Kidney glomerular epithelial cell (primary cell): Measurements from ENCODE around the gene SNN.

ENCODE experiments used
- DNase-seq: peaks from one replicate; lab custom pipeline; 2025; lab: John Stamatoyannopoulos, UW

SNN gene

DNA sequence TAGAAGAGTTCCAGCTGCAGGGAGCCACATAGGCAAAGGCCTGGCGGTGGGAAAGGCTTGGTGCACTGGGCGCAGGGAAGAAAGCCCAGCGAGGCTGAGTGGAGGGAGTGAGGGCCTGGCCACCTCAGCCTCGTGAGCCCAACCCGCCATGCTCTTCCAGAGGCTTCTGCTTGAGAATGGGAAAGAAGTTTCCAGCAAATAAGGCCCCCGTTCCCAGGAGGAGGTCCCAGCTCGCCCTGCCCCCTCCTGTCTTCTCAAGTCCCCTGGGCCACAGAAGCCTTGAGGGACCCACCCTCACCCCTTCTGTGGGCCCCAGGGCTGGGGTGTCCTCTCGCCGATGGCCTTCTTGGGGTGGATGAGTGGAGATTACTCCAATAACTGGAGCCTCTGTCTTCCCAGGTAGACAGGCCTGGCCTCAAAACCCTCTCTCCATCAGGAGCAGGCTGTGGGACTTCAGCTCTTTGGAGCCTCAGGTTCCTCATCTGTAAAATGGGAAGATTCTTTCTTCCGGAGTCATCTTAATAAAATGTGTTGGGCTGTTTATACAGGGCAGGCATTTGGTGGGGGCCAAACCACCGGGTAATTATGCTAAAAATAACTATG, 933 bp upstream of the SNN start:
- no peak for DNase-seq

- DNase-seq = no peak
Observed at GRCh38 chr16:11668623-11669379, 546 bp downstream of the SNN start.

GRCh38 chr16:11669380-11670146, 1.3 kb downstream of the SNN start:
- peak; percentile 2 for DNase-seq

DNA sequence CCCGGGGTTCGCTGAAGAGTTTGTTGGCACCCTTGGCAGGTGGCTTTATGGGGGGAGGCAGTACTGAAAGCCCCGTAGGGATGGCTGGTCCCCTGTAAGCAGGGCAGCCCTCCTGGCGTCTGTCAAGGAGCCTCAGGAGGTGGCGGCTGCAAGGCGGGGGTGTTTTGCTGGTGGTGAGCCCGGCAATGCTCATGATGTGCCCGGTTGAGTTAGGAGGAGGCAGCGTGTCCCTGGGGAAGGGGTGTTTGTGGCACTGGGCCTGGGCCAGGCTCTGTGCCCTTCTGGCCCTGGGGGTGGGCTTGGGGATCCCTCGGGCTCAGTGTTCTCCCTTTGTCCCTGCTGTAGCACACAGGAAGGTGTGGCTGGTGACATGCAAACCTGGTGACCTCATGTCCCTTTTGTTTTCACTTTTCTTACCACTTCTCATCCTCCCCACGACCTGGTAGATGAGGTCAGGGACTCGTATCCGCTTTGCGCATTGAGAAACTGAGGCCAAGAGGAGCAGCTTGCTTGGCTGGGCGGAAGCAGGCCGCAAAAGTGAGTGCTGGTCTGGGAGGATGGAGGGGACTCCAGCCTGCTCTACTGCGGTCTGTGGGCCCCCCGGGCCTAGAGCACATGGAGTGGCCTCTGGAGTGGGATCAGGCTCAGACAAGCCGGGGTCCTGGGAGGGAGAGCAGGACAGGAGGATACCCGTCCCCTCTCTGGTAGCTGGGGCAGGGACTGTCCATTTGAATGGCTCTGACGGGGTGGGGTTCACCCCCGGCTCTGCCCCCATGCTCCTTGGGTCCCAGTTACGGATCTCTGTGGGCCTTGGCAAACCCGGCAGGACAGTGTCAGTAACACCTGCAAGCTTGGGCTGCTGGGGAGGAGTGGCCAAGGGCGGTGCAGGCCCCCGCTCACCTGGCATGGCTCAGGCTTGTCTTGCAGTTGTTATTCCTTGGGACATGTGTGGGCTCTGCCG, 2.2 kb downstream of the SNN start:
- no peak for DNase-seq

- DNase-seq = no peak
Observed at GRCh38 chr16:11671271-11671670, 3.0 kb downstream of the SNN start.

DNA sequence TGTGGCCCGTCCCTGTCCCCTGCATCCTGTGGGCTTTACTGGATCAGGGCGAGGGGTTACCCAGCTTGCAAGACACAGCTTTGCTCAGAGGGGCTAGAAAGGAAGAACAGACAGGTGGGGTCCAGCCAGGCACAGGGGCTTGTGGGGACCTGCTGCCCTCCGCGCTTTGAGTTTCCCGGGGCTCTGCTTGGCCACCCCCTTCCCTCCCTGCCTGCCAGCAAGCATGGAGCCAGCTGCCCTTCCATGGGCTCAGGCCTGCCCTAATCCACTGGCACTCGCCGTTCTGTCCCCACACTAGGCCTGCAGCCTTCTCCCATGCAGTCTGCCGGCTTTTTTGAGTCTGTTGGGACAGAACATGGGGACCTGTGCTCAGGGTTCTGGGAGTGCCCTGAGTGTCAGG, 3.4 kb downstream of the SNN start:
- DNase-seq = no peak

DNA sequence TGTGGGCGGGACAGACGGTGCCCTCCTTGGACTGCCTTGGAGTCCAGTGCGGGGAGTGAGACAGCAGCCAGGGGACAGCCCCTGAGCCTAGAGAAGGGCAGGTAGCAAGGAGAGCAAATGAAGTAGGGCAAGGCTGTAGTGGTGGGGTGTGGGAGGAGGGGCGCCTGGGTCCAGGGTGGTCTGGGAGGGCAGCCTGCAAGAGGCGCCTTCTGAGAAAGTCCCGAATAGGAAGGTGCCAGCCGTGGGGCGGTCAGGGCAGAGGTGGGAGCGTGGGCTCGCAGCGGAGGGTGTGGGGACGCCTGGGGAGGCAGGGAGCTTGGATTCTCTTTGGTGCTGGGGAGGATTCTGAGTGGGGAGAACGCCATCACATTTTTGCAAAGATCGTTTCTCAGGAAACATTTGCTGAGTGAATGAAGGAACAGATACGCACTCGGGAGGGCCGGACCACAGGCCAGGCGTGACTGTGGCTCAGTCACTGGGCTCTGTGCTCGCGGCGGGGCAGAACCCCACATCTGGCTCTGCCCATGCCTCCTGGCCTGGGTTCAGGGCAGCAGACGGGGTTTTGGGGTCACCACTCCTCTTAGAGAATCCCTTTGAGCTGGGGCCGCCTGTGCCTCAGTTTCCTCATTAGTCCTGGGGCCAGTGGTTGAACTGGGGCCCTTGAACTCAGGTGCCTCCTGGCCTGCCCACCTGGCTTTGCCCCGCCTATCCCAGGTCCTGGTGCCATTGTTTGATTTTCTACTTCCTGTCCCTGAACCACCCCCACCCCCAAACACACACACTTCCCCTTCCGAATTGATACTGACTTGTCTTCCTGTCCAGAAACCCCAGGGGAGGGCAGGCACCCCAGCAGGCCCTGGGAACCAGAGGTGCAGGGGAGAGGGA, 4.2 kb downstream of the SNN start:
- DNase-seq = no peak

GRCh38 chr16:11673091-11674000, 5.1 kb downstream of the SNN start:
- no peak for DNase-seq

DNA sequence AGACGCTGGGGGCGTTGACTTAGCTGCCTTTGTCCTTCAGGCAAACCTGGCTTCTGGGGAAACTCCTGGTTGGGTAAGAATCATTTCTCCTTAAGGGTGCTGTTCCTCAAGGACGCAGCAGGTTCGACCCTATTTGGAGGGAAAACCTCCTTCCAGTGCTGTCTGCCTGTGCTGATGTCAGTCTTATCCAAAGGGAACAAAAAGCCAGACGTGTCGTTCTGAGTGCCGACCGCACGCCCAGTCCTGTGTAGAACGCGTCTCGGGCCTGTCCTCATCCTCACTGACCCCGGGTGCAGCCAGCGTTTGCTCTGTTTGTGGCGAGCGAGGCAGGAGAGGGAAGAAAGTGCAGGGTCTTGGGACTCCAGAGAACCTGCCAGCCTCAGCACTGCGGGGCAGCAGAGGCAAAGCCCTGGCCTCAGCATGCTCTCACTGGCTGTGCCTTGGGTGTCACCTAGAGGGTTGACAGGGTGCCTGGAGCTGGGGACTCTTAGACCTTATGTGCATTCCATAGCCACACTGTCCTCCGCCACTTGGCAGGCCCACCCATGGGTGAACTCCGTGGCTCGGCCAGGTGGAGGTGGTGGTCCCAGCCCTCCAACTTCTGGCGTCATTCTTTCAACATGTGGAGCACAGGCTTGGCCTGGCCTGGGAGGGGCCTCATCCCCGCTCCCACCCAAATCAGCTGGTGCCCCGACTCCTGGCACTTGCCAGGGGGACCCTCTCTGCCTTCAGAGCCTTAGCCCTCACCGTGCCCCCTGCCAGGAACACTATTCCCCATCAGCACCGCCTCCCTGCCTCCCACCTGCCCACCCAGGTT, 6.0 kb downstream of the SNN start:
- DNase-seq = no peak

- peak; percentile 20 for DNase-seq
Observed at GRCh38 chr16:11674818-11675560, 6.7 kb downstream of the SNN start.

DNA sequence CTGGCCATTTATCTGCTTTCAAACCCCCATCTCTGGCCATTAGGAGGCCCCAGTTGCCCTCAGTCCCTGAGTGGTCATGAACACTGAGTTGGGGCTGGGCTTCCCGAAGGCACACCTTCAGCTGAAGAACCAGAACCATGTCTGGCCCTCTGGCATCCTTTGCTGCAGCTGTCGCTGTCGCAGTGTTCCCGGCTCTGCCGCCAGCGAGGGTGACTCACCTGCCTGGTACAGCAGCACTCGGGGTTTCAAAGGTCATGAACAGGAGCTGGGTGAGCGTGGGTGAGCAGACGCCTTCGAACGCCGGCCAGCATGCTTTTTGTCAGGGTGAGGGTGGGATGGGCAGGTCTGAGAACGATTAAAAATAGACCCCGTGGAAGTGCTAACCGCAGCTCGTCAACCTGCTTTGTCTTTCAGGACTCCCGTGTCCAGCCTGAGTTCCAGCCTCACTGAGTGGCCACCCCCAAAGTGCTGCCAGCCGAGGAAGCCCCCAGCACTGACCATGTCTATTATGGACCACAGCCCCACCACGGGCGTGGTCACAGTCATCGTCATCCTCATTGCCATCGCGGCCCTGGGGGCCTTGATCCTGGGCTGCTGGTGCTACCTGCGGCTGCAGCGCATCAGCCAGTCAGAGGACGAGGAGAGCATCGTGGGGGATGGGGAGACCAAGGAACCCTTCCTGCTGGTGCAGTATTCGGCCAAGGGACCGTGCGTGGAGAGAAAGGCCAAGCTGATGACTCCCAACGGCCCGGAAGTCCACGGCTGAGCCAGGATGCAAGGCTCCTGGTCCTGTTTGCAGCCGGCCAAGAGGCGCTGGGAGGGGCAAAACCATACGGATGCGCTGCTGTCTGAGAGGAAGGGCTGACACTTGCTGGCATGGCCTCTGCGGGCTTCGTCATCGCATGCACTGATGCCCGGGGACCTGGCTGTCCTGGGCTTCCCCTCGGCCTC, 7.6 kb downstream of the SNN start:
- peak; percentile 18 for DNase-seq

GRCh38 chr16:11676799-11677198, 8.5 kb downstream of the SNN start:
- DNase-seq = no peak

DNA sequence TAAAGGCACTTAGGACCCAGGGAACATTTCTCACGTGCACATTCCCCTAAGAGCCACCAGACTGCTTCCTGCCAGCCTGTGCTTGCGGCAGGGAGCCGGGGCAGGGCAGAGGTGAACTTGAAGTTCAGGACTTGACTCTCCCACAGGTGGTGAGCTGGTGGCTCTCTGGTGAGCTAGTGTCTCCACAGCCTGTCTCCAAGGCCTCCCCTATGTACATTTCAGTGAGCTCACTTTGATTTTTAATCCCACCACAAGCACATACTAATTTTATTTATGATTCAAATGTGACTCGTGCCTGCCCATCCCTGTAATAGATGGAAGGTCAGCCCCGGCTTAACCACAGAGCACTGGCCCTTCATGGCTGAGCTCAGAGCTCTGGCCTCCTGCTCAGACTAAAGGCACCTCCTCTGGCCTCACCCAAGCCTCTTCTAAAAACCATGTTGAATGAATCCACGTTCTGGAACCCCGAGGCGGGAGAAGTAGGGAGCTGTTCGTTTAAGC, 9.2 kb downstream of the SNN start:
- DNase-seq = peak; percentile 29

- peak; percentile 23 for DNase-seq
Observed at GRCh38 chr16:11677959-11678881, 10.0 kb downstream of the SNN start.

DNA sequence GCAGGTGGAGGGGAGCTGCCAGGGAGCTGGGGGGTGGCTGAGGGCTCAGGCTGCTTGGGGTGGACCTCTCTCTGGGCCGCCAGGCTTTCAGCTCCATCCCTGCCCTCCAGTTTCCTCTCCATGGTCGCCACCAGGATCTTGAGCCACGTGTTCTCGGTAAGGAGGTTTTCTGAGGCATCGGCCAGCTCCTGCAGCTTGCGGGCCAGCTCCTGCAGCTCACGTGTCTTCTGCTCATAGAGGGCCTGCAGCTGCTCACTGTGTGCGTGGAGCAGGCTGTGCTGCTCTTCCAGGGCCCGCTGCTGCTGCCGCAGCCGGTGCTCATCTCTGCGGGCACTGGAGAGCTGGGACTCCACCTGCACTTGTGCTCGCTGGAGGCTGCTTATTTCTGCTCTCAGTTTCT, 11.0 kb downstream of the SNN start:
- DNase-seq = no peak
